Suprapubic skin (tissue), 4 donors: Measurements from ENCODE around the gene FRMD8.

Experiments
- CTCF ChIP-seq, 2 donors: fragments of 200-600 bp in 1 of 2; fragments of 450-650 bp in 1 of 2; sonication (generic) in 1 of 2; IDR thresholded peaks; one replicate each; pipeline ENCODE4 v1.5.1; 2016 to 2019; ENCODE audit warnings: antibody characterized with exemption in 2 of 2, mild to moderate bottlenecking in 1 of 2, moderate library complexity in 1 of 2
- EP300 ChIP-seq: sonication (generic); formaldehyde crosslinking; IDR thresholded peaks from one replicate; pipeline ENCODE4 v1.6.1; 2017; ENCODE audit warnings: antibody characterized with exemption
- POLR2A ChIP-seq, 2 donors: fragments of 450-650 bp; IDR thresholded peaks; one replicate each; pipeline ENCODE4 v1.6.1; 2017; ENCODE audit warnings: antibody characterized with exemption in 2 of 2, mild to moderate bottlenecking in 2 of 2, moderate library complexity in 2 of 2
- POLR2AphosphoS5 ChIP-seq, 3 donors: sonication (generic); formaldehyde crosslinking; IDR thresholded peaks; one replicate each; pipeline ENCODE4 v1.6.1; 2017; ENCODE audit warnings: antibody characterized with exemption in 3 of 3

GRCh38 chr11:65402790-65403189 is 16.4 kb downstream of the FRMD8 start:
- TF ChIP-seq CTCF (IDR thresholded peaks at IDR 0.05) = no peak
- no peak for TF ChIP-seq POLR2AphosphoS5 (IDR thresholded peaks at IDR 0.05)
- TF ChIP-seq POLR2A (IDR thresholded peaks at IDR 0.05) = no peak
- no peak for TF ChIP-seq EP300
